Epidermal melanocyte (primary cell): ENCODE measurements around the gene TMEM41A.

Source experiments
- DNase-seq: peaks from one replicate; pipeline ENCODE4 v3.0.0; 2011; ENCODE audit warnings: low spot score; ENCODE audit not compliant: insufficient read length

TMEM41A gene

DNA sequence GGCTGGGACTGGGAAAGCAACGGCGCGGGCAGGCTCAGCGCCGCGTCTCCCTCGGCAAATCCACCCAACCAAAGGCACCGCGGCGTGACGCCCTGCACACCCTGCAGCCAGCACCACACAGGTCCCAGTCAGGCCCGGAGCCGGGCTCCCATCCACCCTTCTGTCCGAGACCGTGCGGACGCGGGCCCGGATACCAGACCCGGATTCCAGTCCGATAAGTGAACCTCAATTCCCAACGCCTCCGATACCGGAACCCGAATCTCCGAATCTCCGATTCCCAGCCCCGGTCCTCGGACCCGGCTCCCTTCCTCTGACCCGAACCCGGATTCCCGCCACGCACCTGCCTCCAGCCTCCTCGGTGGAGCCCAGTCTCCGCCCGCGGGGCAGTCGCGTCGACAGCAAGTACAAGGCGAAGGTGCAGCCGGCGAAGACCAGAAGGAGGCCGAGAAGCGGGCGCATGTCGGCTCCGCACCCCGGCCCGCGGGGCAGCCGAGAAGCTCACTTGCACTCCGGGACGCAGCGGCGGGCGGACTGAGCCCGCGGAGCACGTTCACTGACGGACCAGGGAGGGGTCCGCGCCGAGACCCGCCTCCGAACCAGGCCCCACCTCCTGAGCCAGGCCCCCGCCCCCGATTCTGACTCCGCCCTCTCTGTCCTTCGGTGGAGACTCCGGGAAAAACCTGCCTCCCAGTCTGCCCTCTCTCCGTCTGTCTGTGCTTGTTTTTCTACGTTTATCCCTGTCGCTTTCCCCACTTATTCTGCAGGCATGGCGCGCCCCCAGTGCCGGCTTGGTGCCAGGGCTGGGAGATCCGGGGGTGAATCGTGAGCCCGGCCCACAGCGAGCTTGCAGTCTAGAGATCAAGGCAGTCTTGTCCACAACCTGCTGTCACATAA, at the start of gene TMEM41A:
TMEM41A (minus strand) TSS at position 533 of the 894 bp plus-strand sequence; CDS start at position 459, 74 bp downstream.
- peak; percentile 92 for DNase-seq

DNA sequence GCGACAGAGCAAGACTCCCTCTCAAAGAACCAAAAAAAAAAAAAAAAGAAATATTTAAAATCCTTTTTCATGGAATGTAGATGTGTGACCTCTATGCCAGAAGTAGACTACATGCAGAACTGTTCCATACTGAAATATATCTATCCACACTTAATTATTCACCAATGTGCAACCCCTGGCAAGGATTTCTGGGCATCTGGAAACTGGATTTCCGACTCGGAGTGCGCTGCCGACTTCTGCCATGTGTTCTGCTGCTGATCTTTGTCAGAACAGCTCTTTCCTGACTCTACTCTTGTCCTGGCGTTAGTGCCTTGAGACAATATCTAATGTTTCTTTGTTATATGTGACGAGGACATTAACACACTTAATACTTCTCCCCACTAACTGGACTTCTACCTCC, 41.9 kb upstream of the TMEM41A start:
- DNase-seq: no peak

DNA sequence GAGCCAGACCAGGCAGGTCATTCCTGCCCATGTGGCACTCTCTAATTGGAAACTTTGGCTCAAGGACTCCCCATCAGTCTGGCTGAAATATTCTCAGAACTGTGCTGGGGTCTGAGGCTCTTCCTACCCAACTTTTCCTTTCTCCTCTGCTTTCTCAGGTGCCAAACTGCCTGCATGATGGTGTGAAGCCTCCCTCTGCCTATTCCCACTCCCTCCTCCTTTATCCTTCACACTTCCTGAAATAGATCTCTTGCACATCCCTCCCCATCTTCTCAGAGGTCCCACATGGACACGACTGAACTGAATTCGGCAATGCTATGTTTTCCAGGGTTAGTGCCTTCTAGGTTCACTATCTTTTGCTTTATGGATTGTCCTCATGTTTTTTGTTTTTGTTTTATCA, 41.1 kb upstream of the TMEM41A start:
- no peak for DNase-seq

DNA sequence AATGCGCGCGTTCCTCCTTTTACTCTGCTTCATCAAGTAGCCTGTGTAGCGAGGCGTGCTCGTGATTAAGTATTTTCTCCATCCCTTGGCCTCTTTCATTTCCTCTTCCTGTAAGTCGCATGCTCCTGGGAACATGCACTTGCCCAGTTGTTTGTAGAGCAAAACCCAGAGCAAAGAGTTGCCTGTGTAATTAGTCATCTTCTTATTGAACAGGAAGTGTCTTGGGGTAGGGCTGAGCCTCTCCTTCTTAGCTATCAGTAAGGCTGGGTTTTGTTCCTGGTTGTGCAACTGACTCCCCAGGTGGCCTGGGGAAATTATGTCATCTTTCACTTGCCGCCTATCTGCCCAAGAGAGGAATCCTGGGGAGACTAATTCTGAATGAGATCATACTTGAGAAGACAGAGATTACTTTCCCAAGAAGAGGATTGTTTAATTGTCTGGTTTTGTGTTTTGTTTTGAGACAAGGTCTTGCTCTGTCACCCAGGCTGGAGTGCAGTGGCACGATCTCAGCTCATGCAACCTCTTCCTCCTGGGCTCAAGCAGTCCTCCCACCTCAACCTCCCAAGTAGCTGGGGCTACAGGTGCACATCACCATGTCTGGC, 38.6 kb upstream of the TMEM41A start:
- DNase-seq: no peak

DNA sequence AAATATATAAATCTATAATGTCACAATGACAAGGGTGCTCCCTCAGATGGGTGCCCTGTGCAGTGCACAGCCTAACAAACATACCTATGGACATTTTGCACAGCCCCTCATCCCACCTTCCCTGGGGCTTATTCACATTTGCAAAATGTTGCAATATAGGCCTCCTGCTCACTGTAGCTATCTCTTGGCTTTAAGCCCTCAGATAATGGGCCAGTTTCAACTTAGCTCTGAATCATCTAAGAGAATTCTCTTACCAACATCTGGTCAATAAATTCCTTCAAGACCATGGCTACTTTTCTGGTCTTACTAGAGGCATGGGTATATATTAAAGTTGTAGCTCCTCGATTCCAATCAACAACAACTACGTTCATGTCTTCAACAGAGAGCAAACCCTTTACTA, 35.7 kb upstream of the TMEM41A start:
- DNase-seq: no peak

DNA sequence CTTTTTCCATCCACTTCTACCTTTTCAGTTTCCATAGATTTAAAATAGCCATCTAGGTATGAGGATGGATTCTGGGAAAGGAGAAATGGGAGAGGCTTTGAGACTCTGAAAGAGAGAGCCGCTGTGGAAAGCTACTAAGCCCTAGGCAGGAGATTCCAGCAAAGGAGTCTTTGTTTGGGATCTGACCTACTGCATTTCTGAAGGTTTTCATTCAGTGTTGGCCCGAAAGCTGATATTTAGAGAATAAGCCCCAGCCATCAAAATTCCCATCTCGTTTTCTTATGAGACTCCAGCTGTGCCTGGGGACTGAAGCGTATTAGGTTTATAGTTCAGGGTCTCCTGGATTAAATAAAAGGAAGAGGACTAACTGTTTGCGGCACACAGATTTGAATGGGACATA, 34.1 kb upstream of the TMEM41A start:
- peak; percentile 84 for DNase-seq

DNA sequence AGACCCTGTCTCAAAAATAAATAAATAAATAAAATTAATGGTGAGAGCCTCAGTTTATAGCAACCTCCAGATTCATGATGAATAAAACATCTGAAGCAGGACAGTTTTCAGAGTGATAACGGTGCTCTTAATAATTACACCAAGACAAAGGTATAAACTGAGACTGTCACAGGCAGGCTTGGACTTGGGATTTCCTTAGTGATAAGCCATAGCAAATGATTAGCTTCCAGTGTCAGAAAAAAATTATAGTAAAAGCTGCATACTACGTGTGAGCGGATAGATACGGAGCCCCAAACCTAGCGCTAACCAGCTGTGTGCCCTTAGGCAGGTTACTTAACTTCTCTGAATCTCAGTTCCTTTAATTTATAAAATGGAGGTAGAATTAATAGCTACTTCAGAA, 32.0 kb upstream of the TMEM41A start:
- no peak for DNase-seq

DNA sequence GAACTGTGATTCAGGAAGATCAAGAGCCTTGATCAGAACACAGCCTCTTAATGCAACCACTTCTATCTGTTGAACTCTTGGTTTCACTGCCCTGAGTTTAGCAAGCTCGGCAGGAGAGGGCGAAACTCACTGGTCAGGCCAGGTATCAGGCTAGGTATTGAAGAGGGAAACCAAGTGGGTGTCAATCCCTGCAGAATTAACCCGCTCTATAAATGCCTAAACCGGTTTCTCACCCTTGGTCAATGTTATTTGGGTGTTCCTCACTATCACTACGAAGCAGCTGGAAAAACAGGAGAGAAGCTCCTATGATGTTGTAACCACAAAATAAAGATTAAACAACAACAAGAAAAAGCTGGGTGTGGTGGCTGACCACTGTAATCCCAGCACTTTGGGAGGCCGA, 29.7 kb upstream of the TMEM41A start:
- no peak for DNase-seq

DNA sequence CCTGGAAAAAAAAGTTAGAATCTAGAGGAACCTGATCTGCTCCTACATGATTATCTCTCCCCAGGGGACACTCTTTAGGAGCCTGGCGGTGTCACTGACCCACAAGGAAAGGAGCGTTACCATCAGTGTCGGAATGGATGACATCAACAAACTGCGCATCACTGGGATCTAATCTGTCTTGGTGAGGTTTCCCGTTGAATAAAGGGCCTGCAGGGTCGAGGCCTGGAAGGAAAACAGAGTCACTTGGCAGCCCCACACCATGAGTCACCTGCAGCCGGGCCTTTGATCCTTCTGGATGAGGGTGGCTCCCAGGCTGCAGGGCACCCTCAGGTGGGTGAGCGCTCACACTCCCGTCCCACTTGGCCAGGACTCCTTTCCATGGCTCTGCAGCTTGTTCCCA, 28.5 kb upstream of the TMEM41A start:
- DNase-seq: no peak

DNA sequence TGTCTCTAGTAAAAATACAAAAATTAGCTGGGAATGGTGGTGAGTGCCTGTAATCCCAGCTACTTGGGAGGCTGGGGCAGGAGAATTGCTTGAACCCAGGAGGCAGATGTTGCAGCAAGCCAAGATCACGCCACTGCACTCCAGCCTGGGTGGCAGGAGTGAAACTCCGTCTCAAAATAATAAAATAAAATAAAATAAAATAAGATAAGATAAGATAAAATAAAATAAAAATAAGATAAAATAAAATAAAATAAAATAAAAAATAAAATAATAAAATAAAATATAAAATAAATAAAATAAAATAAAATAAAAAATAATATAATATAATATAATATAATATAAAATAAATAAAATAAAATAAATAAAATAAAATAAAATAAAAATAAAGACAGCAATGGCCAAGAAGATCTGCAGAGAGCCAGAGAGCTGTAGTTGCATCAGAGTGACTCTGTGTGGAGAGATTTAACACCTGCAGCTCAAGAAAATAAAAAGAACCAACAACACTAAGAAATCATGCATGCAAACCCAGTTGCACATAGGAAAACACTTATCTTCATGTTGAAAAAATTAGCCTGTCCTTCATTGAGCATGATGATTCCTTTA, 27.6 kb upstream of the TMEM41A start:
- no peak for DNase-seq

DNA sequence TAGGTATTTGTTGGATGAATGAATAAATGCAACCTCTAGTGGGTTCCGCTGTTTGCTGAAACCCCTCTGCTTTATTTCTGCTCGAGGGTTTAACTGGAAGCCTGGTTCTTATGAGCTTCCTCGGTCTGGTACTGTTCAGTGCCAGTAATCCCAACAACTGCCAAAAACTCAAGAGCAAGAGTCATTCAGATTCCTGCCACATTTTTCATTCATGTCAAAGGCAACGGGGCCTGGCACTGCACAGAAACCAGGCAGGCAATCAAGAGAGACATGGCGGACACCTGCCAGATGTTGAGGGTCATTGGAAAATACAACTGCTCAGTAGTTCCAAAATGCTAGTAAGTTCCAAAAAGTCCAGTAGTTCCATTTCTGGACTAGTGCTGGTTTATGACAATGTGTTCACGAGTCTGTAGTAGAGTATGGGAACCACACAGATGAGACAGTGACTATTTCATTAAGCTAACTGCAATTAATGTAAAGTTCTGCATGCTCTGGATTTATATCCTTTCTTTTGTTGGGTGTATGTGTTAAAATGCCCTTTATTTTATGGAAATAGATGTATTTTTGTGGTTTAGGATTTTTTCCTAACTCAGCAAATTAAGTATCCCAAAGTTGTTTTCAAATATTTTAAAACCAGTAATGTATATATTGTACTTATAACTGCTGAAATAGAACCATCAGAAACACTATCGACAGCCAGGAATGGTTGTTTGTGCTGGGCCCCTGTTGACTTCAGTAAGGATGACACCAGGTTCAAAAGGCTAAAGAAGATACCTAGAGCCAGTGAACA, 22.7 kb upstream of the TMEM41A start:
- no peak for DNase-seq

DNA sequence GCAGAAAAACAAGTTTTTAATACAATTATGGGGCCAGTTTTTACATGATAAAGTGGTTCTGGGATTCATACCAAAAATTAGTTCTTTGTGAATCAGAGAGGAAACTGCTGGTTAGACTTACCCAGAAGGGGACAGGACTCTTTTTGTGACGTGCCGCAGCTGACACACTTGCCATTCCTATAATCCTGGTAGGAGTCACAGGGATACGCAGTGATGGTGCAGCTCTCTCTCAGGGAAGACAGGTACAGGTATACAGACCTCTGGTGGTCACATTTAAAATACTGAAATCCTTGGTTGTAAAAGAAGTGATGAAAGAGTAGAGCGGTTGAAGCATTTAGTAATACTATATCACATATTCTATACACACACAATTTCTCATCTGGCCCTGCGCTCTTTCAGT, 20.2 kb upstream of the TMEM41A start:
- no peak for DNase-seq

DNA sequence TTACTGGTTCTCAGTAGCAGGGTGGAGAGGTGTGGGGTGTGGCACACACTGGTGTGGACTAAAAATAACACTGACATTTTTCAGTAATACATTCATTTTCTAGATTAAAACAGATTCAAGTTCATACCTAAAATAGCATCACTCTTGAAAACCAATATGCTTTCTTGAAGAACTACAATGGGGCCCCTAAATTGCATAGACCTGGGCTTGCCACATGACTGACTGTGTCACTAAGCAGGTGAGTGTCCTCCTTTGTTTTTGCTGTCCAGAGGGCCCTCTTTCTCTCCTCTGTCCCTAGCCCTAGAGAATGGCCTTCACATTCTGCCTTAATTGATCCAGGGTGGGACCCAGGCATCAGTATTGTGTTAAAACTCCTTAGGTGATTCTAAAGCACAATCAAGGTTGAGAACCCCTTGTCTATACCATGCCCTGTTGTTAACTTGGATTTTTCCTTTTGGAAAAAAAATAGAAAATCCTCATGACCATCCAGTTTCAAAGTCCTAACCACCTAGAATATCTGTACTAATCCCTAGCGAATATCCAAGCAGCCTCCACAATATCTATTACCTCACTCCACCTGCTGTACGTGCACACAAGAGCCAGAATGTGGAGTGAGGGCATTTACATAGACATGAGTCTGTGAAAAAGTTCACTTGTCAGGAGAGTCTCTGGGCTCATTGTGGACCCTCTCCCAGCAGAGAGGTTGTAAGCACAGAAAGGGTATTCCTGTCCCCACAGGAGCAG, 18.7 kb upstream of the TMEM41A start:
- no peak for DNase-seq

DNA sequence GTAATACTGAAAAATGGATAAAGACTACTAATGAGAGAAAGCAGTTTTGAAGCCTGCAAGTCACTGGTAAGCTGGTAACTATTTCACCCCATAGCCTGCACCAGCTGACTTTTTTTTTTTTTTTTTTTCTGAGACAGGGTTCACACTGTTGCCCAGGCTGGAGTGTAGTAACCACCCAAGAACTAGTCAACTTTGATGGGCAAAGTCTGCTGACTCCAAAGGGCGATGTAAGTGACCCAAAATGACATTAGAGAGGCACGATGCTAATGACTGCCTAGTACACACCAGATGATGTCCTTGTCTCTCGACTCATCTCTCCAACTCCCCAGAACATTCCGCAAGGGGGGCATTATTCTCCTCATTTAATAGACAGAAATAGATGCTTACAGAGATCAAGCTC, 12.9 kb upstream of the TMEM41A start:
- no peak for DNase-seq

DNA sequence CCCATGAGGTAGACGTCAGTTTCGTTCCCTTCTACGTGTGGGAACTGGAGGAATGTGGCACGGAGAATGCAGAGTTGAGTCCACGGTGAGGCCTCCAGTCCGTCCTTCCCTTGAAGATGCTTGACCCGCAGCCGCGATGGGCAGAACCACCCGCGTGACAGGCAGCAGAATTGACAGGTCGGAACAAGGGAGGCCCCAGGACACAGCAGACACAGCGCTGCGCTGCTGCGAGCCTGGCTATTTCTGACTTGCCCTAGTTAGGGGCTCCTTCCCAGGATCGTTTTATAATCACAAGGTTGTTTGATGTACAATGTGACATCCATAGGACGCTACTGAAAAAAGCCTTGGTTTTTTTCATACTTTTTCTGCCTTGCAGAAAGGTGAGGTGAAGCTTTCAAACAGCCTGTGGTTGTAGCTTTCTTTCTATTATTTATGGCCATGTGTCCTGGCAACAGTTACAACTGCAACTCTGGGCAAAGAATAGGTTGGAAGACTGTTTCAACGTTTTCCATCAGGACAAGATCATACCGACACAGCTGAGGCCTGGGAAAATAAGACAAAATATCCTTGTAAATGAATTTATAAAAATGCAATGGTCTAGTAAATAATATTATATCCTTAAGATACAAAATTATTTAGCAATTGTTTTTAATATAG, 9.6 kb upstream of the TMEM41A start:
- DNase-seq: no peak

DNA sequence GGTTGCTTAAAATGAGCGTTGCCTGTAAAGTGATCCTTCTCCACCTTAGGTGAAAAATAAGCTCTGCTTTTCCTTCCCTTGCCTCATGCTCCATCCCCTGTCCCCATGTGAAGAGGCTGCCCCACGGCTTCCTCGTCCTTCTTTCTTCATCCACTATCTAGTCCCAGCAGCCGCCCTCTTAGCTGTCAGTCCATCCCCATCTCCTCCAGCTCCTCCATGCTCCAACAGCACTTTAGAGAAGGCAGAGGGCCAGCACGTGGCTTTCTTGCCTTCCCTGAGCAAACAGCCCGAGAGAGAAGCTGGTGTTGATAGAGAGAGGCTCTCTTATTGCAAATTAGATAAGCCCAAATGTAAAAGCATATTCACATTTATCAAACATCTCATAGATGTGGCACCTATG, 9.0 kb upstream of the TMEM41A start:
- no peak for DNase-seq

DNA sequence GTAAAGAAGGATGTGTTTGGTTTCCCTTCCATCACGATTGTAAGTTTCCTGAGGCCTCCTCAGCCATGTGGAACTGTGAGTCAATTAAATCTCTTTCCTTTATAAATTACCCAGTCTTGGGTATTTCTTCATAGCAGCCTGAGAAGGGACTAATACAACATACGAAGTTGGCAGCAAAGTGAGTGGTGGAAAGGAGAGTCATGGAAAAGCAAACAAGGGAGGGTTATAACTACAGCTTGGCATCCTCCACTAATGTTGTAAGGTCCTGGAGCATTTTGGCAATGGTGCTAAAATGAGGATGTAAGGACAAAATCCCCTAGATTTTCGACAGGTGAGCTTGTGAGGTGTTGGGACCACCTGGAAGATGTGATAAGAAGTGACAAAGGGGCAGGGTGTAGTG, 5.8 kb upstream of the TMEM41A start:
- DNase-seq: no peak

DNA sequence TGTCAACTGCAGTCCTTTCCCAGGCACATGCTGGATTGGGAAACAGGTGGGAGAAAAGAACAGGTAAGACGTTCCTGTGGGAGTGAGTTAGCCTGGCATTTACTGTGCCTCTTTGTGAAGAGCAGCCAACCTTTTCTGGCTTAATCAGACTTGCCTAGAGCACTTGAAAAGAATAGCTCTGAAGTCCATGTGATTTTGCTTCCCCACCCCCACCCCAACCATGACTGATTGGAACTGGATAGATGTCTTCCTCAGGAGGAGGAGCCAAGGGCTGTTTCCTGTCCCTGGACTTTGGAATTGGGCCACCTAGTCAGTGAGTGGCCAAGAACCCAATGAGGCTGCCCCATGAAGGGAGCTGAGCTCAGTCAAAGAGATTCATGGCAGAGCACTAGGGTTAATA, 4.7 kb upstream of the TMEM41A start:
- DNase-seq: no peak

DNA sequence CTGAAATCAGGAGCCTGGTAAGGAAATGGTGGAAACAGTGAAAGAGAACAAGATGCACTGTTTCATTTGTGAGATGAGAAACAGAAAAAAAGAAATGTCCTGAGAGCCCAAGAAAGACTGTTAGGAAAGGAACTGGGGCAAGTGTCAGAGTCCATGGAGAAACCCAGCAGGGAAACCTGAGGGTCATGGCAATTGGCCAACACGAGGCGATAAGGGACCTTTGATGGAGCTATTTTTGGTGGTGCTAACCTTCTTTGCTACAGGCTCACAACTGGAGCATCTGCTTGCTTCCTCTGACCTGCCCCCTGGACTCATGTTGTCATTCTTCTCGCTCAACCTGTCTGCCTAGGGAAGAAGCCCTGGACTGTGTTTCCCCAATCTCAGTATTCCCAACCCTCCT, 4.2 kb upstream of the TMEM41A start:
- no peak for DNase-seq

DNA sequence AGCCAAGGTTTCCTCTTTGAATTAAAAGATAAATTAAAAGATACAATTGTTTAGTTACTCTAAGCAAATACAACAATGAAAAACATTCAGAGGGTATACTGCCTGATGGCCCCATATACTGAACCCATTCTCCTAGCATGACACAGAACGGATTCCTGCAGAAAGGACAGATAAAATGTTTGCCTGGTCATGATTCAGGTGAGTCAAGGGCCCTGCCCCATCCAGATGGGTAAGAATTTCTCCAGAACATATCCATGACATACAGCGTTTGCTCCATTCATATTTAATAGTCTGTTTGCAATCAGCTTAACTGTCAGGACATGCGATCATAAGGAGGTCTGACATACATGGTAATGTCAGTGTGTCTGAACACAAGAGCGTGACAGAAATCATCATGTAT, 8.6 kb downstream of the TMEM41A start:
- no peak for DNase-seq

DNA sequence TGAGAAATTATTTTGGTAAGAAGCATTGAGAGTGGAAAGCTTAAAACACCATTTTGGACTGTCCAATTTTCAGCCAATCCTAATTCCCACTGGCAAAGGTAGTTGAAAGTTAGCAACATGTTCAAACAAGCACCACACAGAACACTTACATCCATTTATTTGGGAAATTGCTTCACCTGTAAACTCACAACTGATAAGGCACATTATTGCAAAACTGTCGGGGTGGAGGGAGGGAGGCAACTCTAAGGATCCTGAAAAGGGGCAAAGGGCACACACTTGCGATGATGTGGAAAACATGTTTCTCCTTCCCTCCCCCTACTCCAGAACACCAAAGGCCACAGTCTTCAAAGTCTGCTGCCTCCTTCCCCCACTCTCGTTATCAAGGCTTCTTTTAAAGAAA, 9.4 kb downstream of the TMEM41A start:
- DNase-seq: no peak
